Ramos (cell line): ENCODE data around the gene PAGR1.

ENCODE experiments used
- in situ Hi-C: fragments of 300-500 bp; cut with MboI; formaldehyde crosslinking; loops from one replicate; pipeline ENCODE4 v1.14.3; 2022; ENCODE audit warnings: low sequenced_read_pairs; ENCODE audit not compliant: unreplicated experiment

Gene PAGR1

GRCh38 chr16:29825145-29826044, 9.4 kb downstream of the PAGR1 start:
- in situ Hi-C loops = loop anchor here (25.0 kb wide), 1 partner anchor 187 kb away; the partner anchor contains the start of genes C16orf92 and DOC2A

- in situ Hi-C loops = loop anchor here (25.0 kb wide), 1 partner anchor 186 kb away; the partner anchor contains the start of genes C16orf92 and DOC2A
Observed at GRCh38 chr16:29826342-29826695, 10.4 kb downstream of the PAGR1 start.

- in situ Hi-C loops = loop anchor here (25.0 kb wide), 1 partner anchor 182 kb away; the partner anchor contains the start of genes C16orf92 and DOC2A
Observed at GRCh38 chr16:29830774-29831173, 14.8 kb downstream of the PAGR1 start.

GRCh38 chr16:29831490-29831889, 15.5 kb downstream of the PAGR1 start:
- in situ Hi-C loops = loop anchor here (25.0 kb wide), 1 partner anchor 181 kb away; the partner anchor contains the start of genes C16orf92 and DOC2A

- in situ Hi-C loops = loop anchor here (25.0 kb wide), 1 partner anchor 179 kb away; the partner anchor contains the start of genes C16orf92 and DOC2A
Observed at GRCh38 chr16:29833219-29833618, 17.3 kb downstream of the PAGR1 start.

GRCh38 chr16:29834079-29834478, 18.1 kb downstream of the PAGR1 start:
- in situ Hi-C loops = loop anchor here (25.0 kb wide), 1 partner anchor 178 kb away; the partner anchor contains the start of genes C16orf92 and DOC2A

- in situ Hi-C loops = loop anchor here (25.0 kb wide), 1 partner anchor 176 kb away; the partner anchor contains the start of genes C16orf92 and DOC2A
Observed at GRCh38 chr16:29835926-29836325, 20.0 kb downstream of the PAGR1 start.

GRCh38 chr16:29836623-29837022, 20.7 kb downstream of the PAGR1 start:
- in situ Hi-C loops = loop anchor here (25.0 kb wide), 1 partner anchor 176 kb away; the partner anchor contains the start of genes C16orf92 and DOC2A

- in situ Hi-C loops = loop anchor here (25.0 kb wide), 1 partner anchor 174 kb away; the partner anchor contains the start of genes C16orf92 and DOC2A
Observed at GRCh38 chr16:29837841-29838240, 21.9 kb downstream of the PAGR1 start.

- in situ Hi-C loops = loop anchor here (25.0 kb wide), 1 partner anchor 172 kb away; the partner anchor contains the start of genes C16orf92 and DOC2A
Observed at GRCh38 chr16:29839822-29840221, 23.9 kb downstream of the PAGR1 start.

- in situ Hi-C loops = loop anchor here (25.0 kb wide), 1 partner anchor 172 kb away; the partner anchor contains the start of genes C16orf92 and DOC2A
Observed at GRCh38 chr16:29840240-29840639, 24.3 kb downstream of the PAGR1 start.

GRCh38 chr16:29841631-29842030, 25.7 kb downstream of the PAGR1 start:
- in situ Hi-C loops = loop anchor here (25.0 kb wide), 1 partner anchor 171 kb away; the partner anchor contains the start of genes C16orf92 and DOC2A

GRCh38 chr16:29842732-29843346, 26.9 kb downstream of the PAGR1 start:
- in situ Hi-C loops = loop anchor here (25.0 kb wide), 1 partner anchor 169 kb away; the partner anchor contains the start of genes C16orf92 and DOC2A

GRCh38 chr16:29843931-29844330, 28.0 kb downstream of the PAGR1 start:
- in situ Hi-C loops = loop anchor here (25.0 kb wide), 1 partner anchor 168 kb away; the partner anchor contains the start of genes C16orf92 and DOC2A

- in situ Hi-C loops = loop anchor here (25.0 kb wide), 1 partner anchor 168 kb away; the partner anchor contains the start of genes C16orf92 and DOC2A
Observed at GRCh38 chr16:29844575-29845331, 28.8 kb downstream of the PAGR1 start.

GRCh38 chr16:29845656-29846055, 29.7 kb downstream of the PAGR1 start:
- in situ Hi-C loops = loop anchor here (25.0 kb wide), 1 partner anchor 167 kb away; the partner anchor contains the start of genes C16orf92 and DOC2A

GRCh38 chr16:29848420-29849297, 32.7 kb downstream of the PAGR1 start:
- in situ Hi-C loops = loop anchor here (25.0 kb wide), 1 partner anchor 164 kb away; the partner anchor contains the start of genes C16orf92 and DOC2A

- in situ Hi-C loops = loop anchor here (25.0 kb wide), 1 partner anchor 163 kb away; the partner anchor contains the start of genes C16orf92 and DOC2A
Observed at GRCh38 chr16:29849505-29849904, 33.6 kb downstream of the PAGR1 start.
